Measurements from ENCODE around the gene ATP12A.

The ATP12A gene

DNA sequence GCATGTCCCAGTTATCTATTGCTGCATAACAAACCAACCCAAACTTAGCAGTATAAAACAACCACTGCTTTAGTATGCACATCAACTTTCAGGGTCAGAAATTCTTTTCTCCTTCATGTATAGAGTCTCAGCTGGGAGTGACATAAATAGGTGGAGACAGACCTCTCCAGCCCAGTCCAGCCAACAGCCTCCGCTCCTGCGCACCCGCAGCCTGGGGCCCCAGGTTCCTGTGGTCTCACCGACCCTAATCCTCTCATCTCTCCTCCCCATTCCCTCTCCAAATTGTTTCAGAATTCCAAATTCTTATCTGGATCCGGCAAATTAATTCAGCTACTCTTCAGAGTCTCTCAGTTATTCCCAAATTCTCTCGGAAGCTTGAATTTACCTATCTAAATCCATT is 522 bp upstream of the ATP12A start:
- no peak overlapping the region for H3K4me3 ChIP-seq (ENCODE audit: low read length)
- TF ChIP-seq, protein P1, sequence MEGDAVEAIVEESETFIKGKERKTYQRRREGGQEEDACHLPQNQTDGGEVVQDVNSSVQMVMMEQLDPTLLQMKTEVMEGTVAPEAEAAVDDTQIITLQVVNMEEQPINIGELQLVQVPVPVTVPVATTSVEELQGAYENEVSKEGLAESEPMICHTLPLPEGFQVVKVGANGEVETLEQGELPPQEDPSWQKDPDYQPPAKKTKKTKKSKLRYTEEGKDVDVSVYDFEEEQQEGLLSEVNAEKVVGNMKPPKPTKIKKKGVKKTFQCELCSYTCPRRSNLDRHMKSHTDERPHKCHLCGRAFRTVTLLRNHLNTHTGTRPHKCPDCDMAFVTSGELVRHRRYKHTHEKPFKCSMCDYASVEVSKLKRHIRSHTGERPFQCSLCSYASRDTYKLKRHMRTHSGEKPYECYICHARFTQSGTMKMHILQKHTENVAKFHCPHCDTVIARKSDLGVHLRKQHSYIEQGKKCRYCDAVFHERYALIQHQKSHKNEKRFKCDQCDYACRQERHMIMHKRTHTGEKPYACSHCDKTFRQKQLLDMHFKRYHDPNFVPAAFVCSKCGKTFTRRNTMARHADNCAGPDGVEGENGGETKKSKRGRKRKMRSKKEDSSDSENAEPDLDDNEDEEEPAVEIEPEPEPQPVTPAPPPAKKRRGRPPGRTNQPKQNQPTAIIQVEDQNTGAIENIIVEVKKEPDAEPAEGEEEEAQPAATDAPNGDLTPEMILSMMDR (conservative IDR thresholded peaks at IDR 0.05; ENCODE audit: low read depth, low read length), result no peak
- DNase-seq (ENCODE audit: low read depth), result no peak

DNA sequence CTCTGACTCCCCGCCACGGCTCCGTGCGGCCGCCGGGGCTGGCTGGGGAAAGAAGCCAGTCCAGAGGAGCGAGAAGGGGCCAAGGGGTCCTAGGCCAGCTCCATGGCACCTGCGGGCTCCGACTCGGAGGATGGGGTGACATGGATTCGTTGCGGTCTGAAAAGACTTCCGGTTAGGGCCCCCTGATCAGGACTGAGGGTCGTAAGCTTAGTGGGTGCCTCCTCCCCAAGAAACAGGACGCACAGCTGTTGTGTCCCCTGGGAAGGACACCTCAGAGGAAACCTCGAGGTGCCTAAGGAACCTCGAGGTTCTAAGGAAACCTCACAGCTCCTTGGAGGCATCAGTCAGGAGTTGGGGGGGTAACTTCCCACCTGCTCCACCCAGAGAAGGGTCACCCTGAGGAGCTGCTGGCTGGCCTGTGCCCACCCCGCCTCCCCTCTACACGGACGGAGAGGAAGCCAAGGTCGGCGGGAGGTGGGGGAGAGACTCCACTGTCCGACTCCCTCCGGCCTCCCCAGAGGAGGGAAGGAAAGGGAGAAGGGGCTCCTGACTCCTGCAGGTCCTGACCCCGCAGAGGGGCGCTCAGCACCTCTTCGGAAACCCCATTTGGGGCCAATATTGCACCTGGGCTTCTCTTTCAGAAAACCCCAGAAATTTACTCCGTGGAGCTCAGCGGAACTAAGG is 855 bp downstream of the ATP12A start:
- H3K4me3 ChIP-seq (ENCODE audit: low read length), result no peak overlapping the region
- DNase-seq (ENCODE audit: low read depth), result no peak

DNA sequence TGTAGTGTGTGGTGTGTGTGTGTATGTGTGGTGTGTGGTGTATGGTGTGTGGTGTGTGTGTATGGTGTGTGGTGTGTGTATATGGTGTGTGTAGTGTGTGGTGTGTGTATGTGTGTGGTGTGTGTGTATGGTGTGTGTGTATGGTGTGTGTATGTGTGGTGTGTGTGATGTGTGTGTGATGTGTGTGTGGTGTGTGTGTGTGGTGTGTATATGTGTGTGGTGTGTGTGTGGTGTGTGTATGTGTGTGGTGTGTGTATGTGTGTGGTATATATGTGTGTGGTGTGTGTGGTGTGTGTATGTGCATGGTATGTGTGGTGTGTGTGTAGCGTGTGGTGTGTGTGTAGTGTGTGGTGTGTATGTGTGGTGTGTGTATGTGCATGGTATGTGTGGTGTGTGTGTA is 1.7 kb downstream of the ATP12A start:
- no peak for DNase-seq (ENCODE audit: low read depth)

More for the DNA sequence above, 855 bp downstream of the ATP12A start:
- TF ChIP-seq, protein P1 (conservative IDR thresholded peaks at IDR 0.05; ENCODE audit: low read depth, low read length), result no peak

DNA sequence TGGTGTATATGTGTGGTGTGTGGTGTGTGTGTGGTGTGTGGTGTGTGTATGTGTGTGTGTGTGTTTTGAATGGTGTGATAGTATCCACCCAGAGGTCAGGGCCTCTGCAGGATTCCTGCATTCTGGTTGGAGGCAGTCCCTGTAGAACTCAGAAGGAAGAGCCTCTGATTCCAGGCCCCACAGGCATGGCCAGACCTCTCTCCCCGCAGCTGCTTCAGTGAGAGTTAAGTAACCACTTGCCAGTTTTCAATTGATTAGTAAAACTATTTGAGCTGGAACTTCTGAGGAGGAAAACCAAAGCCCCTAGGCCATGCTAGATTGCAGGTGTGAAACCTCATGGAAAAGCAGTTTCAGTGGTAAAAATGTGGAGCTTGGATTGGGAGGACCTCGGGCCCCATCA is 2.1 kb downstream of the ATP12A start:
- TF ChIP-seq, protein P1 (conservative IDR thresholded peaks at IDR 0.05; ENCODE audit: low read depth, low read length), result no peak
- no peak overlapping the region for H3K4me3 ChIP-seq (ENCODE audit: low read length)
- DNase-seq (ENCODE audit: low read depth), result no peak

More for the DNA sequence above, 1.7 kb downstream of the ATP12A start:
- H3K4me3 ChIP-seq (ENCODE audit: low read length), result no peak overlapping the region
- TF ChIP-seq, protein P1 (conservative IDR thresholded peaks at IDR 0.05; ENCODE audit: low read depth, low read length), result no peak

DNA sequence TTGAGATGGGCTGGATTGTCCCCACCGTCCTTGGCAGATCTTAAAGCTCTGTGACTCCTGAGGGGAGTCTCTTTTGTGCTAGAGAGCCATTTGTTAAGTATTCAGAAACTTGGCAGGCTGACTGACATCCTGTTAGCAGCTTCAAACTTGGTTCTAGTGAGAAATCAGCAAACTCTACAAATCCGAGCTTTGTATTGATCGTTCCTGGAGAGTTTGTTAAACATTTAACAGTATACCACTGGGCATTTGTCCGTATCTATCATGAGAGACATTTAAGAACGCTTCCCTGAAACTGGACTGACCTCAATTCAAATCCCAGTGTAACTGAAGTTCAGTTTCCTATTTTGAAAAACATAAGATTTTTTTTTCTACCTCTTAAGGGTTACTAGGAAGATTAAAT is 3.1 kb downstream of the ATP12A start:
- TF ChIP-seq, protein P1 (conservative IDR thresholded peaks at IDR 0.05; ENCODE audit: low read depth, low read length), result no peak
- DNase-seq (ENCODE audit: low read depth), result no peak
- no peak overlapping the region for H3K4me3 ChIP-seq (ENCODE audit: low read length)

DNA sequence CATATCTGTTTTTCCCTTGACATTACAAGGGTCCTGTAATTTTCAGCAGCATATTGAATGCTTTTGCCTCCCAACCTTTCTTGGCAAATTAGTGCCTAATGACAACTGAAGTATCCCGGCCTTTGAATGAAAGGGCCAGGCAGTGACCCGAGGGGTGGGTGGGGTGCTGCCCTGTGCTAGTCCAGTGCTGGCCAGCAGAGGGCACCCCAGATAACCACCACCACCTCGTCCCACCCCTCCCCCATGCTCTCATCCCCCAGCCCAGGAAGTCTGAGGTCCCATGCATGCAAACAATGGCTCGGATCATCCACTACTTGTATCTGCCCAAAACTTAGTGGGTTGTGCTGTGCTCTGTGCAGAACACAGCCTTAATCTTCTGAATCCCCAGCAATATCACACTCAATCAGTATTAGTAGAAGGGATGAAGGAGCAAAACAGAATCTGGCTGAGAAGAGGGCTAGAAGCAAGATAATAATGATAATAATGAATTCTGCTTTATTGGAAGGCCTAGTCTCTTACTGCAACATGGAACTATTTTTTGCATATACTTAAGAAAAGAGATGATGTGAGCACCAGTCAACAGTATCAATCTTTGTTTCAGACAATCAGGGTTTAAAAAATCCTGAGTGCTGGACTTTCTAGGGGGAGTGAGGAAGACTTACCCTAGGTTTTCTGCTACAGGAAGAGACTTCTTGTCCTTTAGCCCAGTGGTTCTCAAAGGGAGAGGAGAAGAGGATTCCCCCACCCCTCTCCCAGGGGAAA is 3.8 kb downstream of the ATP12A start:
- H3K4me3 ChIP-seq (ENCODE audit: low read length), result no peak overlapping the region
- DNase-seq (ENCODE audit: low read depth), result peak; percentile 1
- TF ChIP-seq, protein P1 (conservative IDR thresholded peaks at IDR 0.05; ENCODE audit: low read depth, low read length), result peak; percentile 90

DNA sequence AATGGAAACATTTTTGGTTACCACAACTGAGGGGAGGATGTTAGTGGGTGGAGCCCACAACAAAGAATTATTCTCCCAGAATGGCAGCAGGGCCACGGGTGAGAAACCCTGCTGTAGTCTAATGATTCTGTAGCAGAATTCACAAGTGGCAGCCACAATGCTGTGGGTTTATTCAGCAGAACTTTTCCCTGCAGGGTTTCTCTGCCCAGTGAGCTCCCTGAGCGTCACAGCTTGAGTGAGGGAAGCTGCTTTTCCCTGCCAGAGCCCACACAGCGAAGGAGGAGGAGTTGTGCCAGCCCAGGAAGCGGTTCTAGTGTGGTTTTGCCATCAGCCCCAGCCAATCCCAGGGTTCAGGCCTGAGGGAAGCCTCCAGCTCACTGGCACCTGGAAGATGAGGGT is 4.4 kb downstream of the ATP12A start:
- no peak for DNase-seq (ENCODE audit: low read depth)
- no peak overlapping the region for H3K4me3 ChIP-seq (ENCODE audit: low read length)
- TF ChIP-seq, protein P1 (conservative IDR thresholded peaks at IDR 0.05; ENCODE audit: low read depth, low read length), result no peak

Measured in retinal pigment epithelial cell (primary cell).